Measurements from ENCODE around the gene NDUFAF5. TPM values are rescaled to one million over a fixed set of nuclear protein-coding genes. Genes with fewer than 3 reads are reported as not detected.

NDUFAF5 gene
- total RNA-seq, 4 donors from 2014 or later = 11.4 to 19.5 (median 14.7) TPM

- DNase-seq (ENCODE audit: low spot score) (no peak), ATAC-seq (ENCODE audit: low FRiP score) (no peak)
- no peak for TF ChIP-seq CTCF (IDR thresholded peaks at IDR 0.05)
Observed at GRCh38 chr20:13821876-13822275, 37.0 kb downstream of the NDUFAF5 start.

- ATAC-seq (ENCODE audit: low FRiP score) (no peak), DNase-seq (ENCODE audit: low spot score) (no peak)
- TF ChIP-seq CTCF (IDR thresholded peaks at IDR 0.05) = no peak
Observed at GRCh38 chr20:13822459-13822858, 37.6 kb downstream of the NDUFAF5 start.

GRCh38 chr20:13824459-13824858, 39.6 kb downstream of the NDUFAF5 start:
- no peak for DNase-seq (ENCODE audit: low spot score)
- TF ChIP-seq CTCF (IDR thresholded peaks at IDR 0.05) = no peak
- no peak for ATAC-seq (ENCODE audit: low FRiP score)

GRCh38 chr20:13825465-13825864, 40.6 kb downstream of the NDUFAF5 start:
- TF ChIP-seq CTCF (IDR thresholded peaks at IDR 0.05) = no peak
- ATAC-seq (ENCODE audit: low FRiP score) = no peak
- no peak for DNase-seq (ENCODE audit: low spot score)

GRCh38 chr20:13831476-13831875, 46.6 kb downstream of the NDUFAF5 start:
- TF ChIP-seq CTCF (IDR thresholded peaks at IDR 0.05) = no peak
- no peak for DNase-seq (ENCODE audit: low spot score)
- no peak for ATAC-seq (ENCODE audit: low FRiP score)

GRCh38 chr20:13838664-13839063, 53.8 kb downstream of the NDUFAF5 start:
- DNase-seq (ENCODE audit: low spot score) (no peak), ATAC-seq (ENCODE audit: low FRiP score) (no peak)
- no peak for TF ChIP-seq CTCF (IDR thresholded peaks at IDR 0.05)

- ATAC-seq (ENCODE audit: low FRiP score) (no peak), DNase-seq (ENCODE audit: low spot score) (no peak)
- TF ChIP-seq CTCF (IDR thresholded peaks at IDR 0.05) = no peak
Observed at GRCh38 chr20:13839421-13840092, 54.7 kb downstream of the NDUFAF5 start.
